GM19035 (cell line): ENCODE measurements around the gene ALKBH6.
"Not testable (repeated sequence)": the region's sequence is repeated elsewhere in the genome, so short reads cannot be mapped to it uniquely, and the experiment has no call there.

Source experiments
- ATAC-seq: cut with Tn5 transposase; IDR thresholded peaks from one replicate; pipeline ENCODE4 v1.9.1; 2021; ENCODE audit not compliant: unreplicated experiment

The ALKBH6 gene

GRCh38 chr19:35993923-35994598 lies 20.0 kb downstream of the ALKBH6 start:
- ATAC-seq: no peak

- ATAC-seq: no peak
These were observed 20.9 kb downstream of the ALKBH6 start for GRCh38 chr19:35992907-35993765.

- no peak for ATAC-seq
These were observed 22.1 kb downstream of the ALKBH6 start for GRCh38 chr19:35991731-35992450.

- no peak for ATAC-seq
These were observed 23.0 kb downstream of the ALKBH6 start for GRCh38 chr19:35990771-35991730.

GRCh38 chr19:35990156-35990555 lies 23.9 kb downstream of the ALKBH6 start:
- ATAC-seq: no peak

- no peak for ATAC-seq
These were observed 25.2 kb downstream of the ALKBH6 start for GRCh38 chr19:35988824-35989223.

GRCh38 chr19:35987571-35987896 lies 26.5 kb downstream of the ALKBH6 start:
- no peak for ATAC-seq

GRCh38 chr19:35986664-35987570 lies 27.1 kb downstream of the ALKBH6 start:
- ATAC-seq: no peak

- ATAC-seq: no peak
These were observed 27.9 kb downstream of the ALKBH6 start for GRCh38 chr19:35986111-35986510.

GRCh38 chr19:35983177-35983576 lies 30.8 kb downstream of the ALKBH6 start:
- ATAC-seq: no peak

GRCh38 chr19:35980997-35981396 lies 33.0 kb downstream of the ALKBH6 start:
- not testable (repeated sequence) for ATAC-seq

- ATAC-seq: no peak
These were observed 35.1 kb downstream of the ALKBH6 start for GRCh38 chr19:35978832-35979365.

GRCh38 chr19:35978271-35978670 lies 35.7 kb downstream of the ALKBH6 start:
- ATAC-seq: no peak

GRCh38 chr19:35977446-35978222 lies 36.4 kb downstream of the ALKBH6 start:
- no peak for ATAC-seq

GRCh38 chr19:35975608-35976214 lies 38.3 kb downstream of the ALKBH6 start:
- no peak for ATAC-seq

GRCh38 chr19:35973487-35973886 lies 40.5 kb downstream of the ALKBH6 start:
- ATAC-seq: no peak

- no peak for ATAC-seq
These were observed 47.2 kb downstream of the ALKBH6 start for GRCh38 chr19:35966771-35967170.

- ATAC-seq: no peak
These were observed 50.5 kb downstream of the ALKBH6 start for GRCh38 chr19:35963514-35963913.
